H9 (cell line): ENCODE results near the gene DCAF4. TPM values are rescaled to one million over a fixed set of nuclear protein-coding genes. Genes with fewer than 3 reads are reported as not detected.

Experiments
- DNase-seq: peaks from one replicate; pipeline ENCODE4 v3.0.0-alpha.2; 2017
- H2AFZ ChIP-seq: one replicate; pipeline ENCODE4 v1.6.1; 2013; ENCODE audit warnings: mild to moderate bottlenecking, low read length, control low read depth, moderate library complexity
- H2AK5ac ChIP-seq: 2 replicates; pipeline ENCODE4 v1.6.1; 2013; ENCODE audit warnings: low read length, control low read depth, mixed read lengths; ENCODE audit not compliant: insufficient read length
- H2BK120ac ChIP-seq: one replicate; pipeline ENCODE4 v1.6.1; 2013; ENCODE audit warnings: low read depth, mild to moderate bottlenecking, low read length, control low read depth, inconsistent platforms; ENCODE audit not compliant: poor library complexity, severe bottlenecking
- H2BK12ac ChIP-seq: 2 replicates; pipeline ENCODE4 v1.6.1; 2013; ENCODE audit warnings: low read length, control low read depth, mixed read lengths, low read depth; ENCODE audit not compliant: insufficient read length
- H2BK15ac ChIP-seq: 2 replicates; pipeline ENCODE4 v1.6.1; 2013; ENCODE audit warnings: low read depth, low read length, control low read depth
- H2BK20ac ChIP-seq: one replicate; pipeline ENCODE4 v1.6.1; 2013; ENCODE audit warnings: low read depth, mild to moderate bottlenecking, low read length, control low read depth, inconsistent platforms; ENCODE audit not compliant: poor library complexity, severe bottlenecking
- H2BK5ac ChIP-seq: 2 replicates; pipeline ENCODE4 v1.6.1; 2013; ENCODE audit warnings: low read length, control low read depth, mixed read lengths; ENCODE audit not compliant: insufficient read length
- H3K14ac ChIP-seq: 2 replicates; pipeline ENCODE4 v1.6.1; 2013; ENCODE audit warnings: low read length, control low read depth; ENCODE audit not compliant: insufficient read depth
- H3K18ac ChIP-seq: 2 replicates; pipeline ENCODE4 v1.6.1; 2013; ENCODE audit warnings: low read depth, mild to moderate bottlenecking, mixed read lengths, low read length, control low read depth; ENCODE audit not compliant: insufficient read length
- H3K23ac ChIP-seq: 2 replicates; pipeline ENCODE4 v1.6.1; 2013; ENCODE audit warnings: low read length, control low read depth, mixed read lengths, low read depth; ENCODE audit not compliant: insufficient read length
- H3K23me2 ChIP-seq: 2 replicates; pipeline ENCODE4 v1.6.1; 2013; ENCODE audit warnings: low read depth, mild to moderate bottlenecking, mixed read lengths, low read length, control low read depth; ENCODE audit not compliant: insufficient read length, poor library complexity, severe bottlenecking
- H3K27ac ChIP-seq: 2 replicates; pipeline ENCODE4 v1.5.1; 2013; ENCODE audit warnings: low read length, control low read depth, mixed read lengths, low read depth; ENCODE audit not compliant: insufficient read length
- H3K27me3 ChIP-seq: 2 replicates; pipeline ENCODE4 v1.6.1; 2013; ENCODE audit warnings: low read length, control low read depth, inconsistent platforms; ENCODE audit not compliant: insufficient read depth
- H3K4ac ChIP-seq: 2 replicates; pipeline ENCODE4 v1.6.1; 2013; ENCODE audit warnings: low read depth, mild to moderate bottlenecking, control low read depth, inconsistent platforms, low read length, moderate library complexity
- H3K4me1 ChIP-seq: 2 replicates; pipeline ENCODE4 v1.6.1; 2013; ENCODE audit warnings: low read length, control low read depth, inconsistent platforms; ENCODE audit not compliant: insufficient read depth
- H3K4me2 ChIP-seq: 2 replicates; pipeline ENCODE4 v1.6.1; 2013; ENCODE audit warnings: low read length, control low read depth, mixed read lengths; ENCODE audit not compliant: insufficient read length, insufficient read depth
- H3K56ac ChIP-seq: 2 replicates; pipeline ENCODE4 v1.6.1; 2013; ENCODE audit warnings: low read depth, mild to moderate bottlenecking, mixed read lengths, low read length, control low read depth; ENCODE audit not compliant: insufficient read length
- H3K79me1 ChIP-seq: 2 replicates; pipeline ENCODE4 v1.6.1; 2013; ENCODE audit warnings: low read depth, mild to moderate bottlenecking, moderate library complexity, low read length, control low read depth, inconsistent platforms; ENCODE audit not compliant: insufficient read depth, poor library complexity, severe bottlenecking
- H3K79me2 ChIP-seq: 2 replicates; pipeline ENCODE4 v1.6.1; 2013; ENCODE audit warnings: low read length, control low read depth, inconsistent platforms; ENCODE audit not compliant: insufficient read depth
- H3K9ac ChIP-seq: 2 replicates; pipeline ENCODE4 v1.6.1; 2013; ENCODE audit warnings: low read length, control low read depth, mixed read lengths; ENCODE audit not compliant: insufficient read length; ENCODE audit errors: extremely low read depth
- H3K9me3 ChIP-seq: one replicate; pipeline ENCODE4 v1.6.1; 2013; ENCODE audit warnings: low read depth, low read length, inconsistent platforms; ENCODE audit not compliant: control insufficient read depth
- H3T11ph ChIP-seq: one replicate; pipeline ENCODE4 v1.6.1; 2013; ENCODE audit warnings: mild to moderate bottlenecking, low read length, control low read depth, inconsistent platforms
- H4K20me1 ChIP-seq: one replicate; pipeline ENCODE4 v1.6.1; 2013; ENCODE audit not compliant: control insufficient read depth, insufficient read length, insufficient read depth
- H4K5ac ChIP-seq: 2 replicates; pipeline ENCODE4 v1.6.1; 2013; ENCODE audit warnings: low read depth, mild to moderate bottlenecking, mixed read lengths, low read length, control low read depth; ENCODE audit not compliant: insufficient read length
- H4K8ac ChIP-seq: replicated peaks from 2 replicates; pipeline ENCODE4 v1.6.1; 2013; ENCODE audit warnings: low read length, control low read depth, mixed read lengths, low read depth; ENCODE audit not compliant: insufficient read length
- H4K91ac ChIP-seq: 2 replicates; pipeline ENCODE4 v1.6.1; 2013; ENCODE audit warnings: low read depth, mild to moderate bottlenecking, moderate library complexity, mixed read lengths, low read length, control low read depth; ENCODE audit not compliant: insufficient read length
- H3K27ac Mint-ChIP-seq, 3 experiments: 2 replicates in 2 of 3; 3 replicates in 1 of 3; pipeline ENCODE4 v1.8.0; 2020 to 2021; ENCODE audit warnings: mixed read lengths in 3 of 3, mild to moderate bottlenecking in 1 of 3, moderate library complexity in 1 of 3
- H3K27me3 Mint-ChIP-seq: 2 replicates; pipeline ENCODE4 v1.8.0; 2021; ENCODE audit warnings: low read depth, mild to moderate bottlenecking, moderate library complexity, mixed read lengths
- H3K36me3 Mint-ChIP-seq, 3 experiments: 2 replicates in 2 of 3; 3 replicates in 1 of 3; pipeline ENCODE4 v1.8.0; 2020 to 2021; ENCODE audit warnings: low read depth in 3 of 3, mixed read lengths in 3 of 3; ENCODE audit not compliant: insufficient read depth in 1 of 3
- H3K4me1 Mint-ChIP-seq, 2 experiments: 2 replicates each; pipeline ENCODE4 v1.8.0; 2020; ENCODE audit warnings: mixed read lengths in 2 of 2
- H3K4me3 Mint-ChIP-seq, 2 experiments: 2 replicates in 1 of 2; 3 replicates in 1 of 2; pipeline ENCODE4 v1.8.0; 2020 to 2021; ENCODE audit warnings: mild to moderate bottlenecking in 2 of 2, mixed read lengths in 2 of 2, moderate library complexity in 1 of 2
- H3K9me3 Mint-ChIP-seq, 2 experiments: 2 replicates in 1 of 2; 3 replicates in 1 of 2; pipeline ENCODE4 v1.8.0; 2020; ENCODE audit warnings: mild to moderate bottlenecking in 2 of 2, mixed read lengths in 2 of 2, moderate library complexity in 1 of 2
- CTCF ChIP-seq: fragments of 200-600 bp; sonication (generic); conservative IDR thresholded peaks from 3 replicates; pipeline ENCODE4 v1.8.0; 2021; ENCODE audit warnings: antibody characterized with exemption, mild to moderate bottlenecking
- WGBS: extraction: QIAGEN DNeasy Blood & Tissue Kit; methylation state at CpG from one replicate; pipeline ENCODE4 v1.1.7; 2013; ENCODE audit warnings: missing lambda C conversion rate, low lambda C conversion rate, mixed read lengths; ENCODE audit not compliant: insufficient read length; ENCODE audit errors: extremely low coverage; 5-methylcytosine and 5-hydroxymethylcytosine counted together
- total RNA-seq: library from RNA; stranded (reverse); gene quantifications from 2 replicates; pipeline ENCODE4 v1.2.1, GENCODE V29; 2021

Gene DCAF4
- total RNA-seq, 1 experiment from 2014 or later: 32.0 TPM

- no peak overlapping the region for H3K18ac ChIP-seq
- H3K56ac ChIP-seq: no peak overlapping the region
- peaks cover 17% of the 10 kb centered on the region for H3K4me1 ChIP-seq
- Mint-ChIP-seq H3K27me3 (peaks cover 50% of the 10 kb centered on the region), H3K4me3 (no peak overlapping the region; a peak in 1 of 5 replicates), H3K9me3 (peaks cover 8 to 9% of the 10 kb centered on the region in 2 experiments), H3K27ac (no peak overlapping the region), H3K4me1 (peaks cover 53 to 60% of the 10 kb centered on the region in 2 experiments), H3K36me3 (peaks cover 0 to 6% (median 3%) of the 10 kb centered on the region in 3 experiments; a peak in 3 of 7 replicates)
- no peak overlapping the region for H3K4ac ChIP-seq
- H3K14ac ChIP-seq: no peak overlapping the region
- DNase-seq: no peak
- H2BK15ac ChIP-seq: no peak overlapping the region
- H4K20me1 ChIP-seq: no peaks in the 10 kb centered on the region
- H2BK5ac ChIP-seq: no peak overlapping the region
- no peak overlapping the region for H3K27ac ChIP-seq
- H3K9me3 ChIP-seq: peaks cover 6% of the 10 kb centered on the region
- no peak overlapping the region for H3T11ph ChIP-seq
- H3K79me1 ChIP-seq: no peaks in the 10 kb centered on the region
- no peak overlapping the region for H3K9ac ChIP-seq
- no peak overlapping the region for H3K4me2 ChIP-seq
- H3K23me2 ChIP-seq: peaks cover 14% of the 10 kb centered on the region
- TF ChIP-seq CTCF: no peak
- H2BK12ac ChIP-seq: no peak overlapping the region
- H3K79me2 ChIP-seq: no peaks in the 10 kb centered on the region
- no peak overlapping the region for H4K8ac ChIP-seq
- H3K27me3 ChIP-seq: peaks cover 29% of the 10 kb centered on the region
- H2AK5ac ChIP-seq: no peak overlapping the region
- no peak overlapping the region for H2BK20ac ChIP-seq
- H4K5ac ChIP-seq: no peak overlapping the region
- no peak overlapping the region for H2AFZ ChIP-seq
- no peak overlapping the region for H4K91ac ChIP-seq
- no peak overlapping the region for H3K23ac ChIP-seq
- no peak overlapping the region for H2BK120ac ChIP-seq
- no CpG with 5 or more reads among the region's 2 CpGs for WGBS
Observed at GRCh38 chr14:72888636-72889201, 37.5 kb upstream of the DCAF4 start.
